SH-SY5Y (cell line): ENCODE measurements around the gene PSMB7.

Experiments used
- GATA2 ChIP-seq: IDR thresholded peaks from 2 replicates; pipeline ENCODE4 v1.6.1; 2011; ENCODE audit warnings: mild to moderate bottlenecking, low read depth, low read length
- GATA3 ChIP-seq: IDR thresholded peaks from 2 replicates; pipeline ENCODE4 v1.6.1; 2011; ENCODE audit warnings: low read depth, mild to moderate bottlenecking, low read length, moderate library complexity

PSMB7 gene

GRCh38 chr9:124353166-124353768, 62.0 kb downstream of the PSMB7 start:
- TF ChIP-seq GATA2 (no peak), GATA3 (no peak)

DNA sequence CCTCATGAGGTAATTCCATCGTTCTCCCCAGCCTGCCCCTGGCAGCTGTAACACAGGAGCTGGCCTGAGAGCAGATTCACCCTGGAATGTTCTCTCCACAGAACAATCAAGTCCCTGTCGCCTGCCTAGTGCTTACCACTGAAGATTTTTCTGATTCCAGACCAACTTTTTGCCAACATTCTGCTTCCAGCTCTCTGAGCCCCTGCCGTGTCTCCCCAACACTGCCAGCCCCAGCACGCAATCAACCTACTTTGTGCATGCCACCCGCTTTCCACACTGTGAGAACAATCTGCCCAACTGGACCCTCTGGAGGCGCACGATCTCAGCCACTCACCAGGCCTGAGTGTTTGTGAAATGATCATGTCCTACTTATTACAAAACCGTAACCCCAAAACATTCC, 62.6 kb downstream of the PSMB7 start:
- TF ChIP-seq GATA2, result no peak
- no peak for TF ChIP-seq GATA3

- TF ChIP-seq GATA3 (no peak), GATA2 (no peak)
Observed at GRCh38 chr9:124351672-124352468, 63.4 kb downstream of the PSMB7 start.

DNA sequence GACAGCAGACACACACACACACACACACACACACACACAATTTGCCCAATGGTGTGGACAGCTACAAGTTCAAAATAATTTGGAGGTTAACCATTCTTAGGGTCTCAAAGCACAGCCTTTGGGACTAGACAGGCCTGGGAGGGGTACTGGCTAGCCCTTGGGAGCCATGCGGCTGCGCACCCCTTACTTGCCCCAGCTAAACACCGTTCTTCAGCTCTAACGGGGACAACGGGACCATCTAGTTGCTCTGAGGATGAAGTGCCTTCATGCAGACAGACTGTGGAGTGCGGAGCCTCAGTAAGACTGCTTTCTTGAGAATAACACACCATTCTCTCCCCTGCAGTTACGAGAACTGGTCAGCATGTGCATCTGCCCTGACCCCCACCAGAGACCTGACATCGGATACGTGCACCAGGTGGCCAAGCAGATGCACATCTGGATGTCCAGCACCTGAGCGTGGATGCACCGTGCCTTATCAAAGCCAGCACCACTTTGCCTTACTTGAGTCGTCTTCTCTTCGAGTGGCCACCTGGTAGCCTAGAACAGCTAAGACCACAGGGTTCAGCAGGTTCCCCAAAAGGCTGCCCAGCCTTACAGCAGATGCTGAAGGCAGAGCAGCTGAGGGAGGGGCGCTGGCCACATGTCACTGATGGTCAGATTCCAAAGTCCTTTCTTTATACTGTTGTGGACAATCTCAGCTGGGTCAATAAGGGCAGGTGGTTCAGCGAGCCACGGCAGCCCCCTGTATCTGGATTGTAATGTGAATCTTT, 64.6 kb downstream of the PSMB7 start:
- TF ChIP-seq GATA2 (no peak), GATA3 (no peak)

DNA sequence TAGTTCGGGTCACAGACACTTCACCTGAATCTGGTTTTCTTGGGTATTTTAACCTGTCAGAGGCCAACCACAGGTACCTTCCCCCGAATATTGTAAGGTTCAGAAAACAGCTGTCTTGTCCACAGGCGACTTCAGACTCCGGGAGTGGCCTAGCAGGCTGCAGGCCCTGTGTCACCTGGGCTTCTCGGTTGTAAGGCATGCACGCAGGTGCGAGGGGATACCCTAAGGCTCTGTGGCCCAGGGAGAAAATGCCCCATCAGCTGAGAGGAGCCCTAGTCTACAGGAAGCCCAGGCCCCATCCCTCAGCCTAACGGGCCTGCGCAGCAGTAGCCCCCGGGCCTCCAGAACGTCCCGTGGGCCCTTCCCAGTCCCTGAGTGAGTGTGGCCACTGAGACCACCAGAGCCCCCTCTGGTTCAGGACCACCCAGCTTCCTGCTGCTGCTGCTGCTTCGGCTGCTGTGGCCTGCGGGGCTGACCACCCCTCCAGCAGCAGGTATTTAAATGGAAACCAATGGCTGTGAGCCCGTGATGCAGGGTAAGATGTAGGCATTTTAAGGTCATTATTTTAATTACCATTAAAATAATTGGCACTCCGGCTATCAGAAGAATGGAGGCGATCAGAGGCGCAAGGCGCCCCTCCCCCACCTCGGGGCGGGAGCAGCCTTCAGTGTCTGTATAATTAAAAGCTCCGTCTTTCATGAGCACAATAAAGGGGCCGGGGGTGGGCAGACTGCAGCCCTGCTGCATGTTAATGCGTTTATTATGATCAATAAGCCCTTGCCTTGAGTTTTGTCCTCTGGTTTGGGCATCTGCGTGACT, 65.4 kb downstream of the PSMB7 start:
- no peak for TF ChIP-seq GATA3
- no peak for TF ChIP-seq GATA2

DNA sequence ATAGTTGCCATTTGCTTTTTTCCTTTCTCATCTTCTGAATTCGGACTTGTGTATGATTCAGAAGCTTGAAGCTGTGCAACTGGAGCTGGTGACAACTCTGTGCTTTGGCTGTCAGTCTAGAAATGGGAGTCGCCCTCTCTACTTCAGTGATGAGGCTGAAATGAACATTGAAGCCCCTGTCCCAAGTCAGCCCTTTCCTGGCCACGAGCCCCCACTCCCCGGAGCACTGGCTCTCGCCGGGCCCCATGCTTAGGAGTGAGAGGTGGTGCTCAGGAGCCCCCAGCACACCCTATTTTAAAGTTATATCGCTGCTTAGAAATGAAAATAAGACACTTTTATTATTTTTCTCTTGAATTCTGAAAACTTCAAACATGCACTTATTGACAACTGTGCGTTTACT, 66.0 kb downstream of the PSMB7 start:
- TF ChIP-seq GATA2 (no peak), GATA3 (no peak)

GRCh38 chr9:124348831-124349230, 66.4 kb downstream of the PSMB7 start:
- TF ChIP-seq GATA2 (no peak), GATA3 (no peak)

GRCh38 chr9:124348363-124348762, 66.9 kb downstream of the PSMB7 start:
- TF ChIP-seq GATA2 (no peak), GATA3 (no peak)

GRCh38 chr9:124347968-124348358, 67.3 kb downstream of the PSMB7 start:
- no peak for TF ChIP-seq GATA3
- no peak for TF ChIP-seq GATA2

DNA sequence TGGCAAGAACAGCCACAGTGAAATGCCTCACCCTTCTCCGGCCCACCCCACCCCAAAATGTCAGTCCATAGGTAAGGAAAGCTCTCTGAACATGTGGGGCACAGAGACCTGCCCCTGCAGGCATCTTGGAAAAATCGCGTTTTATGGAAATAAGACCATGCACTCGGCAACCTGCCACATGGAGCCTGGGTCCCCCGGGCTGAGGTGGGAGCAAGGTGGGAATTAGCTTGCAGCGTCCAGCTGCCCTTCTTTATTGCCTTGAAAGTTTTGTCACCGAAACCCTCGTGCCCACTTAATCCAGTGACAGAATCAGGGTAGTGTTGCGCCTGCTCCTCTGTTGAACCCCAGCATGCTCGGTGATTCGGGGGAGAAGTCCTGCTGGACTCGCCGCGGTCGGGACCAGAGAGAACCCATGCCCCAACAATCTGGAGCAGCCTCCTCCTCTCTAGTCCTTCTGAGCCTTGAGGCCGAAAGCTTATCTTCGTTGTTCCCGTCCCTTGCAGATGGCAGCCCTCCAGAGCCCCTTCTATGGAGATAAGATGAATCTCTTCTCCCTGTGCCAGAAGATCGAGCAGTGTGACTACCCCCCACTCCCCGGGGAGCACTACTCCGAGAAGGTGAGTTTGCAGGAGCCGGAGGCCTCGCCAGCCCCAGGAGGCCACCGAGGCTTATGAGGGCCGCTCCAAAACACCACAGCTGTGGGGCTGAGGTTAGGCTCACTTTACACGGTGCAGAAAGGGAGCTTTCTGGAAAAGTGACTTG, 67.9 kb downstream of the PSMB7 start:
- no peak for TF ChIP-seq GATA2
- no peak for TF ChIP-seq GATA3

DNA sequence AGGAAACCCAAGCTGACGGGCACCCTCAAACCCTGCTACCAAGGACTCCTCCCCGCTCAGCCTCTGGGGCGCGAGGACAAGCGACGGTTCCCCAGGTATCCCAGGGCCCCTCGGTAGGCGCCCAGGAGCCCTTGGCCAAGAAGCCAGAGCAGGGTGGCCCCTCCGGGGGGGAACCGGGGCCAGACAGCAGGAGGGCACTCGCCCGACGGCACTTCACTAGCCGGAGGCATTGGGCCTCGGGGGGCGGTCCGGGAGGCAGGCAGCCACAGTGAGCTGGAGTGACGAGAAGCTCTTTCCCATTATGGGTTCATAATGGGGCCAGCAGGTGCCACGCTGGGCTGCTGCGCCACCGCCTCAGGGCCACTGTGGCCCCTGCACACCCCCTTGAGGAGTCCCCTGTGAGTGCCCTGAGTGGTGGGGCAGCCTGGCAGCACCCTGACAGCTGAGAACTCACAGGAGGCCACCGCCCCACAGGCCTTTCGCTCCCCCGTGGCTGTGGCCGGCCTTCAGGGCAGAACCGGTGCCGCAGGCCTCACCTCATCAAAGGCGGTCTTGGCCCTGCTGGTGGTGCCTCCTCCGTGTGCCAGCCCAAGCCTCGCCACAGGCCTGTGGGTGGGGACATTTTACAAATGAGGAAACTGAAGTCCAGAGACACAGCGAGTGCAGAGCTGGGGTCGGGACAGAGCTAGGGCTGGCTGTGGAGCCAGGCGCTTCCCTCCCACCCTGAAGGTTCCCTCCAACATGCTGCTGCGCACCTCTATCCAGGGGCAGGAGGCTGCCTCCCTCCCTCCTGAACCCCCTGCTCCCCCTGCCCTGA, 68.7 kb downstream of the PSMB7 start:
- TF ChIP-seq GATA3, result no peak
- TF ChIP-seq GATA2, result no peak

GRCh38 chr9:124345751-124346281, 69.4 kb downstream of the PSMB7 start:
- no peak for TF ChIP-seq GATA2
- TF ChIP-seq GATA3, result no peak
